SU-DHL-6 (cell line): ENCODE measurements around the gene ZDHHC5.

ENCODE experiments used
- H2AFZ ChIP-seq: fragments of 200-600 bp; sonication (generic); 2 replicates; pipeline ENCODE4 v1.6.1; 2014; ENCODE audit warnings: low read depth, mild to moderate bottlenecking, moderate library complexity, mixed read lengths, antibody characterized with exemption, low read length; ENCODE audit not compliant: severe bottlenecking
- H3F3A ChIP-seq: fragments of 200-600 bp; shearing (Covaris generic); 2 replicates; pipeline ENCODE4 v1.6.0; 2016; ENCODE audit warnings: antibody characterized with exemption, mild to moderate bottlenecking; ENCODE audit not compliant: insufficient read depth
- H3K27ac ChIP-seq: fragments of 200-600 bp; sonication (generic); 2 replicates; pipeline ENCODE4 v1.5.1; 2016; ENCODE audit warnings: low read depth, mild to moderate bottlenecking, low read length, moderate library complexity, mixed read lengths
- H3K27me3 ChIP-seq: fragments of 200-600 bp; sonication (generic), shearing (Covaris generic); 2 replicates; pipeline ENCODE4 v1.6.0; 2014; ENCODE audit warnings: mild to moderate bottlenecking, low read length
- H3K36me3 ChIP-seq: fragments of 200-600 bp; sonication (generic); 2 replicates; pipeline ENCODE4 v1.6.1; 2014; ENCODE audit warnings: mild to moderate bottlenecking, low read length, mixed read lengths
- H3K4me2 ChIP-seq: fragments of 300-600, 200-600 bp; shearing (Covaris generic), sonication (generic); 2 replicates; pipeline ENCODE4 v1.6.0; 2014; ENCODE audit warnings: low read length, low read depth, mild to moderate bottlenecking; ENCODE audit not compliant: poor library complexity, severe bottlenecking
- H3K4me3 ChIP-seq: fragments of 200-600 bp; sonication (generic); 2 replicates; pipeline ENCODE4 v1.5.1; 2014; ENCODE audit warnings: antibody characterized with exemption, low read length, mild to moderate bottlenecking, mixed read lengths; ENCODE audit not compliant: insufficient read depth, poor library complexity, severe bottlenecking
- H3K79me2 ChIP-seq: fragments of 200-600 bp; sonication (generic); 2 replicates; pipeline ENCODE4 v1.6.1; 2014; ENCODE audit warnings: mild to moderate bottlenecking, low read length, moderate library complexity; ENCODE audit not compliant: insufficient read depth
- H3K9ac ChIP-seq: fragments of 200-600 bp; sonication (generic); 2 replicates; pipeline ENCODE4 v1.7.0; 2014; ENCODE audit warnings: mild to moderate bottlenecking, low read length
- H3K9me2 ChIP-seq: fragments of 200-600 bp; sonication (generic); replicated peaks from 2 replicates; pipeline ENCODE4 v1.6.1; 2014; ENCODE audit warnings: low read length; ENCODE audit not compliant: insufficient read depth
- H3K9me3 ChIP-seq: fragments of 200-600 bp; sonication (generic); 2 replicates; pipeline ENCODE4 v1.6.1; 2014; ENCODE audit warnings: low read length, mixed read lengths; ENCODE audit not compliant: insufficient read depth
- H4K20me1 ChIP-seq: fragments of 200-600 bp; sonication (generic); 2 replicates; pipeline ENCODE4 v1.6.1; 2014; ENCODE audit warnings: low read depth, mild to moderate bottlenecking, antibody characterized with exemption, low read length, moderate library complexity, mixed read lengths
- EZH2phosphoT487 ChIP-seq: fragments of 200-600 bp; sonication (generic), shearing (Covaris generic); conservative IDR thresholded peaks from 2 replicates; pipeline ENCODE4 v1.6.1; 2018; ENCODE audit warnings: mild to moderate bottlenecking, antibody characterized with exemption, low read length, moderate library complexity, mixed read lengths
- TF ChIP-seq, protein P1 (sequence below): fragments of 200-600 bp; sonication (generic); IDR thresholded peaks from one replicate; pipeline ENCODE4 v1.5.1; 2017; ENCODE audit warnings: antibody characterized with exemption, mild to moderate bottlenecking, low read length, moderate library complexity; ENCODE audit not compliant: insufficient read depth, poor library complexity, severe bottlenecking

ZDHHC5 gene

DNA sequence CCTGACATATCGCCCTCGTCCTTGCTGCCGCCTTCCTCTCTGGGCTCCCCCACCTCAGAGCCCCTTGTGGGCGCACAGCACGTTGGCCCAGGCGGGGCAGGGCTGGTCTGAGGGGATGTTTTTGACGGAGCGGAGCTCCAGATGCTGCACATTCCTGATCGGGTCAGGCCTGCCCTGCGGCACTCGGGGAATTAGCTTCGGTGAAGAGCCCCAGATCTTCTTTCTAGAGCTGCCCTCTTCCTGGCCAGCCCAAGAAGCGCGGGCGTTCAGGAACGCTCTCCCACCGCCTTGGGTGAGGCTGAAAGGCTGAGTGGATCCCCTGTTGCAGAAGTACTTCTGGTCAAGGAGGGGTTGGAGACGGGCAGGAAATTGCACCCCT lies 30.3 kb upstream of the ZDHHC5 start:
- Histone ChIP-seq H3K4me3 (no peak overlapping the region), H3K9me3 (no peaks in the 10 kb centered on the region), H3K79me2 (no peaks in the 10 kb centered on the region), H3K27me3 (no peaks in the 10 kb centered on the region), H3K27ac (no peak overlapping the region), H4K20me1 (no peaks in the 10 kb centered on the region), H2AFZ (no peak overlapping the region), H3F3A (no peaks in the 10 kb centered on the region), H3K9me2 (no peaks in the 10 kb centered on the region), H3K9ac (no peak overlapping the region), H3K4me2 (no peak overlapping the region), H3K36me3 (no peaks in the 10 kb centered on the region)
- TF ChIP-seq EZH2phosphoT487 = no peak
- TF ChIP-seq, protein P1, sequence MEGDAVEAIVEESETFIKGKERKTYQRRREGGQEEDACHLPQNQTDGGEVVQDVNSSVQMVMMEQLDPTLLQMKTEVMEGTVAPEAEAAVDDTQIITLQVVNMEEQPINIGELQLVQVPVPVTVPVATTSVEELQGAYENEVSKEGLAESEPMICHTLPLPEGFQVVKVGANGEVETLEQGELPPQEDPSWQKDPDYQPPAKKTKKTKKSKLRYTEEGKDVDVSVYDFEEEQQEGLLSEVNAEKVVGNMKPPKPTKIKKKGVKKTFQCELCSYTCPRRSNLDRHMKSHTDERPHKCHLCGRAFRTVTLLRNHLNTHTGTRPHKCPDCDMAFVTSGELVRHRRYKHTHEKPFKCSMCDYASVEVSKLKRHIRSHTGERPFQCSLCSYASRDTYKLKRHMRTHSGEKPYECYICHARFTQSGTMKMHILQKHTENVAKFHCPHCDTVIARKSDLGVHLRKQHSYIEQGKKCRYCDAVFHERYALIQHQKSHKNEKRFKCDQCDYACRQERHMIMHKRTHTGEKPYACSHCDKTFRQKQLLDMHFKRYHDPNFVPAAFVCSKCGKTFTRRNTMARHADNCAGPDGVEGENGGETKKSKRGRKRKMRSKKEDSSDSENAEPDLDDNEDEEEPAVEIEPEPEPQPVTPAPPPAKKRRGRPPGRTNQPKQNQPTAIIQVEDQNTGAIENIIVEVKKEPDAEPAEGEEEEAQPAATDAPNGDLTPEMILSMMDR = no peak

- TF ChIP-seq EZH2phosphoT487 = no peak
- TF ChIP-seq, protein P1 = no peak
- H3K4me2 ChIP-seq = no peak overlapping the region
- no peak overlapping the region for H3K27ac ChIP-seq
- H3K9me2 ChIP-seq = no peaks in the 10 kb centered on the region
- H3K9me3 ChIP-seq = no peaks in the 10 kb centered on the region
- H3K27me3 ChIP-seq = no peaks in the 10 kb centered on the region
- no peak overlapping the region for H2AFZ ChIP-seq
- no peak overlapping the region for H3K4me3 ChIP-seq
- no peaks in the 10 kb centered on the region for H4K20me1 ChIP-seq
- H3K9ac ChIP-seq = no peak overlapping the region
- no peaks in the 10 kb centered on the region for H3K36me3 ChIP-seq
- no peaks in the 10 kb centered on the region for H3K79me2 ChIP-seq
- H3F3A ChIP-seq = no peaks in the 10 kb centered on the region
Observed at GRCh38 chr11:57638005-57638781, 29.7 kb upstream of the ZDHHC5 start.

GRCh38 chr11:57638811-57639320 lies 29.0 kb upstream of the ZDHHC5 start:
- no peaks in the 10 kb centered on the region for H3K27me3 ChIP-seq
- no peak overlapping the region for H2AFZ ChIP-seq
- no peaks in the 10 kb centered on the region for H3K9me3 ChIP-seq
- no peaks in the 10 kb centered on the region for H3K36me3 ChIP-seq
- no peak overlapping the region for H3K9ac ChIP-seq
- no peak overlapping the region for H3K4me3 ChIP-seq
- no peaks in the 10 kb centered on the region for H3K79me2 ChIP-seq
- H3K4me2 ChIP-seq = no peak overlapping the region
- no peaks in the 10 kb centered on the region for H3F3A ChIP-seq
- no peaks in the 10 kb centered on the region for H4K20me1 ChIP-seq
- no peaks in the 10 kb centered on the region for H3K9me2 ChIP-seq
- TF ChIP-seq, protein P1 = no peak
- no peak for TF ChIP-seq EZH2phosphoT487
- no peak overlapping the region for H3K27ac ChIP-seq
